K562 (cell line): ENCODE data around the gene JUP. TPM values are rescaled to one million over a fixed set of nuclear protein-coding genes. Genes with fewer than 3 reads are reported as not detected.

Experiments used
- DNMT1 ChIP-seq: fragments of 450-650 bp; IDR thresholded peaks from 2 replicates; pipeline ENCODE4 v1.6.1; 2016; ENCODE audit warnings: antibody characterized with exemption, mild to moderate bottlenecking
- EHMT2 ChIP-seq: fragments of 450-650 bp; IDR thresholded peaks from 2 replicates; pipeline ENCODE4 v1.6.1; 2018; ENCODE audit warnings: antibody characterized with exemption
- HCFC1 ChIP-seq: IDR thresholded peaks from 2 replicates; pipeline ENCODE4 v1.6.1; 2012; ENCODE audit warnings: low read depth, low read length, improper control_type of control experiment
- KAT2B ChIP-seq: IDR thresholded peaks from one replicate; pipeline ENCODE4 v1.6.1; 2012; ENCODE audit warnings: low read depth, mild to moderate bottlenecking, control low read depth, inconsistent platforms, low read length, moderate library complexity
- MCM2 ChIP-seq: fragments of 450-650 bp; IDR thresholded peaks from 2 replicates; pipeline ENCODE4 v1.6.1; 2017; ENCODE audit warnings: low read depth, mild to moderate bottlenecking
- PCBP2 ChIP-seq: fragments of 200-400 bp; formaldehyde crosslinking; IDR thresholded peaks from 2 replicates; pipeline ENCODE4 v1.6.1; 2018; ENCODE audit warnings: low read length, low read depth, mild to moderate bottlenecking, moderate library complexity; ENCODE audit not compliant: poor library complexity, severe bottlenecking
- PHF21A ChIP-seq: fragments of 450-650 bp; IDR thresholded peaks from 2 replicates; pipeline ENCODE4 v1.6.1; 2017; ENCODE audit warnings: low read depth, borderline replicate concordance
- POLR3G ChIP-seq: IDR thresholded peaks from 2 replicates; pipeline ENCODE4 v1.6.1; 2011; ENCODE audit not compliant: insufficient read length, insufficient replicate concordance; ENCODE audit errors: extremely low read depth
- SMAD1 ChIP-seq: fragments of 150-350 bp; IDR thresholded peaks from 2 replicates; pipeline ENCODE4 v1.6.1; 2014; ENCODE audit warnings: low read length, low read depth; ENCODE audit not compliant: partially characterized antibody
- SMARCA4 ChIP-seq: fragments of 450-650 bp; IDR thresholded peaks from 2 replicates; pipeline ENCODE4 v1.6.1; 2016
- TAF9B ChIP-seq: fragments of 450-650 bp; IDR thresholded peaks from 2 replicates; pipeline ENCODE4 v1.6.1; 2018; ENCODE audit warnings: mild to moderate bottlenecking; ENCODE audit not compliant: partially characterized antibody
- ZNF239 ChIP-seq: fragments of 250-450 bp; sonication (Bioruptor Pico); IDR thresholded peaks from 2 replicates; pipeline ENCODE4 v1.4.0; 2020; ENCODE audit warnings: mild to moderate bottlenecking
- ZNF766 ChIP-seq: fragments of 200-800 bp; sonication (Bioruptor generic); conservative IDR thresholded peaks from 2 replicates; pipeline ENCODE4 v1.6.1; 2016; ENCODE audit warnings: missing genetic modification characterization, missing compliant biosample characterization
- polyA plus RNA-seq, 8 experiments: library from polyadenylated mRNA; depleted of rRNA in 4 of 8; stranded (reverse) in 5 of 8; unstranded in 3 of 8; fragments of >200 nt; fragmentation: Nextera tagmentation in 2 of 8; fragmentation: Illumina TruSeq in 1 of 8; extraction: Ambion mirVana in 2 of 8; extraction: Trizol in 1 of 8; gene quantifications; 2 replicates each; pipeline versions ENCODE4 v1.2.1 to v1.2.3, GENCODE V29; 2011 to 2014; ENCODE audit warnings: inconsistent platforms in 1 of 8, missing spikeins in 1 of 8
- total RNA-seq, 7 experiments: library from RNA; depleted of rRNA in 6 of 7; stranded (reverse); fragments of >200 nt in 6 of 7; fragmentation: Illumina TruSeq in 2 of 7; extraction: Trizol in 2 of 7; gene quantifications; 2 replicates each; pipeline versions ENCODE4 v1.2.1 to v1.2.3, GENCODE V29; 2011 to 2021; ENCODE audit warnings: low replicate concordance in 1 of 7
- TF ChIP-seq, protein P1 (sequence below), 2 experiments: fragments of 450-650 bp in 1 of 2; sonication (generic) in 1 of 2; formaldehyde crosslinking; conservative IDR thresholded peaks; 2 replicates each; pipeline versions ENCODE4 v1.4.0 to v1.8.1; 2020 to 2022; ENCODE audit warnings: mild to moderate bottlenecking in 1 of 2, missing genetic modification reagents in 1 of 2
- TF ChIP-seq, protein P2 (sequence below): sonication (generic); formaldehyde crosslinking; IDR thresholded peaks from 2 replicates; pipeline ENCODE4 v1.8.0; 2023; ENCODE audit warnings: mild to moderate bottlenecking, missing genetic modification reagents
- TF ChIP-seq, protein P3 (sequence below): fragments of 450-650 bp; formaldehyde crosslinking; IDR thresholded peaks from 2 replicates; pipeline ENCODE4 v1.4.0; 2020; ENCODE audit warnings: mild to moderate bottlenecking
- TF ChIP-seq, protein P4 (sequence below): fragments of 450-650 bp; IDR thresholded peaks from 2 replicates; pipeline ENCODE4 v1.6.1; 2014; ENCODE audit warnings: low read depth, mild to moderate bottlenecking, moderate library complexity, borderline replicate concordance
- TF ChIP-seq, protein P5 (sequence below), 2 experiments: IDR thresholded peaks; 2 replicates each; pipeline ENCODE4 v1.6.1; 2012; ENCODE audit warnings: improper control_type of control experiment in 2 of 2, low read depth in 2 of 2, low read length in 2 of 2, borderline replicate concordance in 1 of 2

Gene JUP
- total and polyA plus RNA-seq, 9 of the 15 experiments (the other 6 are each of a cell fraction or from before 2014, with no cell fraction given), result 6.4 to 177 (median 31.2) TPM

DNA sequence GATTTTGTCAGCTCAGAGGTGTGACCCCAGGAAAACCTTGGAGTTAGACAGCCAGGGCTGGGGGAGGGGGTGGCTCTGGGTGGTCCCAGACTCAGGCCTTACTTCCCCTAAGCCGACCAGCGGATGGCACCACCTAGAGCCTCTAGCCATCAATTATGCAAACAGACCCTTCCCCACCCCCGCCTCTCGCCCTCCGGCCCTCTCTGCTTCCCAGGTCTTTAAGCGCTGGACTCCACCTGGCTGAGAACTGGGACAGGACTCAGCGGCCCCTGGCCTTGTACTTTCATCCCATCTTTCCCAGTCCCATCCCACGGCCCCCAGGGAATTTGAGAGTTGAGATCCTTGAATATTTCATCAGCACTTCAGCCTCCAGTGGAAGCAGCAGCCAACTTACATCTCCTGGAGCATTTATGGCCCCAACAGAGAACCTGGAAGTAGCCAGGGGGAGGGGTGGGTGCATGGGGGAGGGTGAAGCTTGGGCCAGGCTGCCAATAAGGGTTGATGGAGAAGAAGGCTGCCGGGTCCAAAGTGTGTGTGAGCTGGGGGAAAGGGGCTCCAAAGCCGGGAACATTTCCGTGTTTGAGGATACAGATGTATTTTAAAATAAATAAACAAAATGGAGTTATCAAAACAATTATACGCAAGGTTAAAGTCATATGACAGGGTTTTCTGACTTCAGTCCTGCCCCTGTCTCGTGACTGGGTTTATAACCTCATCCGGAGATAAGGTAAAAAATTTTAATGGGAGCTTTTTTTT lies 7.5 kb upstream of the JUP start (continued):
- TF ChIP-seq, protein P1, sequence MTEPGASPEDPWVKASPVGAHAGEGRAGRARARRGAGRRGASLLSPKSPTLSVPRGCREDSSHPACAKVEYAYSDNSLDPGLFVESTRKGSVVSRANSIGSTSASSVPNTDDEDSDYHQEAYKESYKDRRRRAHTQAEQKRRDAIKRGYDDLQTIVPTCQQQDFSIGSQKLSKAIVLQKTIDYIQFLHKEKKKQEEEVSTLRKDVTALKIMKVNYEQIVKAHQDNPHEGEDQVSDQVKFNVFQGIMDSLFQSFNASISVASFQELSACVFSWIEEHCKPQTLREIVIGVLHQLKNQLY (CRISPR knock-in tag; conservative IDR thresholded peaks at IDR 0.05), result no peak
- TF ChIP-seq MCM2, result no peak
- TF ChIP-seq, protein P2, sequence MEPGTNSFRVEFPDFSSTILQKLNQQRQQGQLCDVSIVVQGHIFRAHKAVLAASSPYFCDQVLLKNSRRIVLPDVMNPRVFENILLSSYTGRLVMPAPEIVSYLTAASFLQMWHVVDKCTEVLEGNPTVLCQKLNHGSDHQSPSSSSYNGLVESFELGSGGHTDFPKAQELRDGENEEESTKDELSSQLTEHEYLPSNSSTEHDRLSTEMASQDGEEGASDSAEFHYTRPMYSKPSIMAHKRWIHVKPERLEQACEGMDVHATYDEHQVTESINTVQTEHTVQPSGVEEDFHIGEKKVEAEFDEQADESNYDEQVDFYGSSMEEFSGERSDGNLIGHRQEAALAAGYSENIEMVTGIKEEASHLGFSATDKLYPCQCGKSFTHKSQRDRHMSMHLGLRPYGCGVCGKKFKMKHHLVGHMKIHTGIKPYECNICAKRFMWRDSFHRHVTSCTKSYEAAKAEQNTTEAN (CRISPR knock-in tag), result no peak
- TF ChIP-seq EHMT2, result no peak
- TF ChIP-seq TAF9B, result no peak
- no peak for TF ChIP-seq SMAD1
- TF ChIP-seq, protein P3, sequence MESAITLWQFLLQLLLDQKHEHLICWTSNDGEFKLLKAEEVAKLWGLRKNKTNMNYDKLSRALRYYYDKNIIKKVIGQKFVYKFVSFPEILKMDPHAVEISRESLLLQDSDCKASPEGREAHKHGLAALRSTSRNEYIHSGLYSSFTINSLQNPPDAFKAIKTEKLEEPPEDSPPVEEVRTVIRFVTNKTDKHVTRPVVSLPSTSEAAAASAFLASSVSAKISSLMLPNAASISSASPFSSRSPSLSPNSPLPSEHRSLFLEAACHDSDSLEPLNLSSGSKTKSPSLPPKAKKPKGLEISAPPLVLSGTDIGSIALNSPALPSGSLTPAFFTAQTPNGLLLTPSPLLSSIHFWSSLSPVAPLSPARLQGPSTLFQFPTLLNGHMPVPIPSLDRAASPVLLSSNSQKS (CRISPR knock-in tag), result no peak
- no peak for TF ChIP-seq SMARCA4
- TF ChIP-seq HCFC1, result no peak
- 0 out of 2 replicates have a peak, but pooled peaks have one; percentile 25 for TF ChIP-seq ZNF766 (CRISPR knock-in tag)
- TF ChIP-seq ZNF239 (CRISPR knock-in tag), result no peak
- TF ChIP-seq POLR3G, result no peak
- no peak for TF ChIP-seq DNMT1
- TF ChIP-seq, protein P4, sequence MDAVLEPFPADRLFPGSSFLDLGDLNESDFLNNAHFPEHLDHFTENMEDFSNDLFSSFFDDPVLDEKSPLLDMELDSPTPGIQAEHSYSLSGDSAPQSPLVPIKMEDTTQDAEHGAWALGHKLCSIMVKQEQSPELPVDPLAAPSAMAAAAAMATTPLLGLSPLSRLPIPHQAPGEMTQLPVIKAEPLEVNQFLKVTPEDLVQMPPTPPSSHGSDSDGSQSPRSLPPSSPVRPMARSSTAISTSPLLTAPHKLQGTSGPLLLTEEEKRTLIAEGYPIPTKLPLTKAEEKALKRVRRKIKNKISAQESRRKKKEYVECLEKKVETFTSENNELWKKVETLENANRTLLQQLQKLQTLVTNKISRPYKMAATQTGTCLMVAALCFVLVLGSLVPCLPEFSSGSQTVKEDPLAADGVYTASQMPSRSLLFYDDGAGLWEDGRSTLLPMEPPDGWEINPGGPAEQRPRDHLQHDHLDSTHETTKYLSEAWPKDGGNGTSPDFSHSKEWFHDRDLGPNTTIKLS, result no peak
- no peak for TF ChIP-seq KAT2B
- no peak for TF ChIP-seq PHF21A
- no peak for TF ChIP-seq PCBP2
- TF ChIP-seq, protein P5, sequence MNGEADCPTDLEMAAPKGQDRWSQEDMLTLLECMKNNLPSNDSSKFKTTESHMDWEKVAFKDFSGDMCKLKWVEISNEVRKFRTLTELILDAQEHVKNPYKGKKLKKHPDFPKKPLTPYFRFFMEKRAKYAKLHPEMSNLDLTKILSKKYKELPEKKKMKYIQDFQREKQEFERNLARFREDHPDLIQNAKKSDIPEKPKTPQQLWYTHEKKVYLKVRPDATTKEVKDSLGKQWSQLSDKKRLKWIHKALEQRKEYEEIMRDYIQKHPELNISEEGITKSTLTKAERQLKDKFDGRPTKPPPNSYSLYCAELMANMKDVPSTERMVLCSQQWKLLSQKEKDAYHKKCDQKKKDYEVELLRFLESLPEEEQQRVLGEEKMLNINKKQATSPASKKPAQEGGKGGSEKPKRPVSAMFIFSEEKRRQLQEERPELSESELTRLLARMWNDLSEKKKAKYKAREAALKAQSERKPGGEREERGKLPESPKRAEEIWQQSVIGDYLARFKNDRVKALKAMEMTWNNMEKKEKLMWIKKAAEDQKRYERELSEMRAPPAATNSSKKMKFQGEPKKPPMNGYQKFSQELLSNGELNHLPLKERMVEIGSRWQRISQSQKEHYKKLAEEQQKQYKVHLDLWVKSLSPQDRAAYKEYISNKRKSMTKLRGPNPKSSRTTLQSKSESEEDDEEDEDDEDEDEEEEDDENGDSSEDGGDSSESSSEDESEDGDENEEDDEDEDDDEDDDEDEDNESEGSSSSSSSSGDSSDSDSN (IDR thresholded peaks at IDR 0.05; ENCODE audit: borderline replicate concordance in 1 of 2, low read depth in 2 of 2, low read length in 2 of 2), result 0 out of 4 replicates have a peak, but pooled peaks of 1 of the 2 experiments have one; percentile 27
